GM21526 (cell line): Measurements from ENCODE around the gene BMPER.

Experiments used
- ATAC-seq: cut with Tn5 transposase; IDR thresholded peaks from one replicate; pipeline ENCODE4 v1.9.1; 2021; ENCODE audit warnings: moderate library complexity; ENCODE audit not compliant: unreplicated experiment, low FRiP score

Gene BMPER

DNA sequence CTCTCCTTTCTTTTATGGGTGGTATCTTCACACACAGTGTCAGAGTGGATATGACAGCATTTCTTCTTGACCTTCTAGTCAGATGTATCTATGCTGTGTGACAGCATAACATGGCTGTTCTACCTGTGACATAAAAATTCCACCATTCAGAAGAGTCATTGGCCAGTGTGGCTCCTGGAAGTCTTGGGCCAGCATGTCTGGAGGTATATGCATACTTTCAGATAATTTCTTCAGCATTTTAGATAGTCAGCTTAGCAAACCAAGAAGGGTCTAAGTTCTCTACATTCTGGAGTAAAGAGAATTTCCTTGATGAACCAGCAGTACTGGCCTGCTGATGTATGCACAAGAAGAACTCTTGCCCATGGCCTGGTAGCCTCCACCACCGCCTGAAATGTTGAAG lies 179.3 kb downstream of the BMPER start:
- ATAC-seq, result no peak

- ATAC-seq, result no peak
Observed at GRCh38 chr7:34086064-34086463, 180.7 kb downstream of the BMPER start.

GRCh38 chr7:34086981-34087380 lies 181.6 kb downstream of the BMPER start:
- no peak for ATAC-seq

DNA sequence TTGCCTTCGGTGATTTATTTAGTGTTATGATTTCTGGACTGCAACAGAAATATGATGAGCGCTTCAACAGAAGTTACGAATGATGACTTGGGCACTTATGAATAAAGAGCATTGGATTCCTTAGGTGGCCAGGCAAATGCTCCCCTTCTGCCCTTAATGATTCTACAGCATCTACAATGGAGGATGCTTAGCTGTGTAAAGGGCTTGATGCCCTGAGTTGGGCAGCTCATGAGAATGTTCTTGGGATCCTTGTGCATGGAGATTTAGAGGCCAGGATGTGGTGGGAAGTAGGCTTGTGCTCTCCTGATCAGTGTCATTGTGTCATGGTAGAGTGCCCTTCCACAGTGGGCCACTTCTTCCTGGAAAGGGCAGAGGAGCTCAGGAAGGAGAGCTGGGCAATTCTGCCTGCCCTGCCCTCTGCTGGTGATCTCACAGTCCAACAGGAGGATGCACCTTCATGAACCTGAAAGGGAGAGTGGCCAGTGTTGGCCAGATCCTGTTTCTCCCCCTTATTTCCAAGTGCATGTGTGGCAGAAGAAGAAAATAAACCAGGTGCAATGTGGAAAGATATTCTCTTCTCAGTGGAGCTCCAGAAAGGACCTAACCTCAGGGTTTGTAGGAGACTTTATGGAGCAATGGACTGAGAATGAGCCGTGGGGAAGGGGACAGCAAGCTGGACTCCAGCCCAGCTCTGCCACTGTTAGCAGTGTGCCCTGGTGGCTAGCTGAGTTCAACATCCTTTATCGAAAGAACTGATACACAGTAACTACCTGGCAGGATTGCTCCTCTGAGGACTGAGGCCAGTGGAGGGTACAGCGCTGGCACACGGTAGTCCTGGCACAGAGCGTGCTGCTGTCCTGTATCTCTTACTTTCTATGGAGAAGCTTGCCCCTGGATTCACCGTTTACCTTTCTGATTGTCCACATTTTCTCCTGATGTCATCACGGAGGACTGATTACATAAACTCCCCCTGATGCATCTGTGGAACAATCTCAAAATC lies 182.9 kb downstream of the BMPER start:
- no peak for ATAC-seq

DNA sequence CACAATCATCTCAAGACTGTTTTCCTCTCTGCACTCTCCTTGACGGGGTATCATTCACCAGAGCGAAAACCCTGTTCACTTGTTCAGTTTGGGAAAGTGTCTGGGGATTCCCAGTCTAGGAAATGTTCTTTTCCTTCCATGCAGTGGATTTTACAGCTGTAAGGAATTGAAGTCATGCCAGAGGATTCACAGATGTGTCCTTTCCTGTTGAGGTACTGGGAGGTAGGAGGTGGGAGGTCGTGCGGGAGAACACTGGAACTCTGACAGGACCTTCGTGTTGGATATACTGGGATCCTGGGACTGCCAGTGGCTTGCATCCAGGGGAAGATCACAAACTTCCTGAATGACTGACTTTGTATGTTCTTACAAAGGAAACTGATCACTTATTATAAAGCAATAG lies 185.5 kb downstream of the BMPER start:
- no peak for ATAC-seq

GRCh38 chr7:34091321-34091917 lies 186.1 kb downstream of the BMPER start:
- ATAC-seq, result no peak

GRCh38 chr7:34093276-34093675 lies 187.9 kb downstream of the BMPER start:
- no peak for ATAC-seq

DNA sequence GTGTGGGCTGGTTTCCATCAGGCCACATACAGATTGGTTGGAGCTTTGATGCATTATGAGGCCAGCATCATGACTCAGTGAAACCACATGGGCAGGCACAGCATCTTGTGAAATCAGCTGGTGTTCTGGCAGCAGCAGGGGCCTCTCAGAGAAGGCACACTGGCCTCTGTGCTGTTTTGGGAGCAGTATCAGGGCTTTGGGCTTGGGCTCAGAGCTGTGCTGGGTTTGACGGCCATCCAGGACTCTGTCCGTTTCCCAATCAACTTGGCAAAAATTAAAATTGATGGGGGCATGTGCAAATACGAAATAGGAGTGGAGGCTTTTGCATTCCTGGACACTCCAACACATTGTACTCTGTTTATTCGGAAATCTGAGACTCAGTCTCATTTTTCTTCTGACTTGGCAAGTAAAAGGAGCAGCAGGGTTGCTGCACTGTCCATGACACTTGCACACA lies 190.9 kb downstream of the BMPER start:
- no peak for ATAC-seq

DNA sequence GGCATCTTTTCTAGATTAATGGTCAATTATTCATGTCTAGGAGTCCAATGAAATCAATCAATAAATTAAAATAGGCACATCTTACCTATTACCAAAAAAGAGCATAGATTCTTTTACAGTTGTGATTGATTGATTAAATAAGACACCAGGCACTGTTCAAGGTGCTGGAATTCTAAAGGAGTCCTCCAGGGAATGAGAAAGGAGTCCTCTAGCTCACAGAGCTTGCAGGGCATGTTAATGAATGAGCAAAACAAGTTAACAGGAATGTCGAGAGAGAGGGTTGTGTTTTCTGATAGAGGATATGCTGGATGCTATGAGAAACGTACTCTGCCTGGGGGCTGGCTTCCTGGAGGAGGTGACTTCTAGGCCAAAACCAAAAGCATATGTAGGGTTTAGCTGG lies 191.4 kb downstream of the BMPER start:
- ATAC-seq, result no peak

DNA sequence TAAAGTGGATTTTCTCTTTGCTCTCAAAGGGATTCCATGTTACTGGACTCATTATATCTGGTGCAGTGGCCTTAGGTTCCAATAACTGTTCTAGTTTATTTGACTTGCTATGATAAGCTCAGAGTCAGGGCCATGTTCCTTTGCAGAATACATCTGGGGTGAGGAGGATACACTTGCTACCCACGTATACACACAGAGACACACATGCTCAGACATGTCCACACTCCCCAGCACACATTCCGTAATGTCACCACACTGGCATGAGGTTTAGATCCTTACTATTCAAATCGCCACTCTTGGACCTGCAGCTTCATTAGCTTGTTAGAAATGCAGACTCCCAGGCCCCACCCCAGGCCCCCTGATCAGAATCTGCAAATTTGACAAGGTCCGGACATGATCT lies 195.3 kb downstream of the BMPER start:
- no peak for ATAC-seq

- ATAC-seq, result no peak
Observed at GRCh38 chr7:34104115-34104514, 198.8 kb downstream of the BMPER start.

- ATAC-seq, result no peak
Observed at GRCh38 chr7:34104992-34105391, 199.7 kb downstream of the BMPER start.

GRCh38 chr7:34107276-34107675 lies 201.9 kb downstream of the BMPER start:
- ATAC-seq, result no peak

- ATAC-seq, result no peak
Observed at GRCh38 chr7:34108165-34108564, 202.8 kb downstream of the BMPER start.

- no peak for ATAC-seq
Observed at GRCh38 chr7:34109936-34110780, 204.8 kb downstream of the BMPER start.

DNA sequence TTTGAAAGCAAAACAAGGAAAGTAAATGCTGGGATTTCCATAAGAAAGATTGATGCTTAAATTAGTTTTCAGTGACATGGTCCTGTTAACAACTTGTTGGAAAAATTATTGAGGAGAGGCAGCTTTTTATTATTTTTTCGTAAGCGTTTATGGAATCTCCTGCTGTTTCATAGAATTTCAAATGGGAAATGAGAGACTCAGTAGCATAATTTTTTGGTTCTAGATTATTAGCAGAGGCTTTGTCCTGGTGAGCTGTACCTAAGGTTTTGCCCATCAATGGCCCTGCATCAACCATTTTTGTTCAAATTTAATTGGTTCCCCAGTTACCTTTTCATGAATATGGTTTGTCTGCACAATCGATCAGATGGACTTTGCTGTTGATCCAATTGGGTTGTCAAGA lies 205.7 kb downstream of the BMPER start:
- ATAC-seq, result no peak

DNA sequence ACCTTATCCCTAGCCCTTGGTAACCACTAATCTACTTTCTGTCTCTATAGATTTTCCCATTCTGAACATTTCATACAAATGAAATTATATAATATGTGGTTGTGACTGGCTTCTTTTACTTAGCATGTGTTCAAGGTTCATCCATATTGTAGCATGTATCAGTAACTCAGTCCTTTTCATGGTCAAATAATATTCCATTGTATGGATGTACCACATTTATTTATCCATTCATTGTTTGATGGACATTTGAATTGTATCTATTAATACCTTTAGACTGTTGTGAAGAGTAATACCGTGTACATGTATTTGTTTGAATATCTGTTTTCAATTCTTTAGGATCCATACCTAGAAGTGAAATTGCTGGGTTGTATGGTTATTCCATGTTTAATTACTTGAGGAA lies 210.2 kb downstream of the BMPER start:
- ATAC-seq, result no peak

GRCh38 chr7:34117573-34117972 lies 212.2 kb downstream of the BMPER start:
- ATAC-seq, result no peak

GRCh38 chr7:34121366-34121765 lies 216.0 kb downstream of the BMPER start:
- no peak for ATAC-seq

GRCh38 chr7:34123316-34123715 lies 218.0 kb downstream of the BMPER start:
- ATAC-seq, result no peak

DNA sequence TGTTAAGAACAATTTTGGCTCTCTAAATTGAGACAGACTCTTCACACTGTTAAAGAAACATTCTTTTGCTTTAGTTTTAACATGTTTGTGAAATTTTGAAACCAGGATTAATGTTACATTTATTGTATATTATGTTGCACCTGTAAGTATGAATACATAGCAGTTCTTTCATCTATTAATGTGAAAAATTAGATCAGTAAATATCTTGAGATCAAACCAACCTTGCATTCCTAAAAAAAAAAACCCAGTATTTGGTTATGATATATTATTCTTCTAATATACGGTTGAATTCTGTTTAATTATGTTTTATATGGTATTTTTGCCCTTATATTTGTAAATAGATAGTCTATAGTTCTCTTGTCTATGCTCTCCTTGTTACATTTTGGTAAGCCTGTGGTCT lies 219.4 kb downstream of the BMPER start:
- ATAC-seq, result no peak
